ENCODE results near the gene SUSD1.

- TF ChIP-seq TAF1 (conservative IDR thresholded peaks at IDR 0.05) (no peak), CTCF (IDR thresholded peaks at IDR 0.05; ENCODE audit: low read depth, low read length, missing input control) (no peak), MAX (IDR thresholded peaks at IDR 0.05) (no peak), ATF3 (IDR thresholded peaks at IDR 0.05) (no peak), RAD21 (IDR thresholded peaks at IDR 0.05) (no peak), YY1 (IDR thresholded peaks at IDR 0.05) (no peak), GABPA (IDR thresholded peaks at IDR 0.05 in 1 of 2, conservative IDR thresholded peaks at IDR 0.05 in 1 of 2) (no peak)
These were observed 42.7 kb downstream of the SUSD1 start for GRCh38 chr9:112132356-112132755.

All from liver (tissue), 3 donors.